Adrenal gland (tissue), 12 donors: ENCODE measurements around the gene SLC7A1. TPM values are rescaled to one million over a fixed set of nuclear protein-coding genes. Genes with fewer than 3 reads are reported as not detected.

Experiments
- DNase-seq, 7 donors: peaks; one replicate each; pipeline ENCODE4 v3.0.0-alpha.2; 2019 to 2020
- H3K27ac ChIP-seq, 5 donors: fragments of 200-600 bp; sonication (generic) in 4 of 5; 1 replicate in 3 of 5; 2 replicates in 2 of 5; pipeline versions ENCODE4 v1.5.1 to v1.8.0; 2016 to 2020; ENCODE audit warnings: mild to moderate bottlenecking in 1 of 5
- H3K27me3 ChIP-seq: fragments of 200-600 bp; 2 replicates; pipeline ENCODE4 v1.8.0; 2021
- H3K36me3 ChIP-seq, 2 donors: fragments of 200-600 bp; replicated peaks in 1 of 2; 1 replicate in 1 of 2; 2 replicates in 1 of 2; pipeline versions ENCODE4 v1.5.1 to v1.8.0; 2018 to 2022
- H3K4me1 ChIP-seq, 2 donors: fragments of 200-600 bp; replicated peaks in 1 of 2; 1 replicate in 1 of 2; 2 replicates in 1 of 2; pipeline versions ENCODE4 v1.5.1 to v1.8.0; 2018 to 2021
- H3K4me3 ChIP-seq, 4 donors: fragments of 200-600 bp; sonication (generic) in 3 of 4; one replicate each; pipeline ENCODE4 v1.5.1; 2016 to 2018
- H3K9me3 ChIP-seq, 3 donors: fragments of 200-600 bp; sonication (generic) in 1 of 3; replicated peaks in 1 of 3; 1 replicate in 2 of 3; 2 replicates in 1 of 3; pipeline versions ENCODE4 v1.5.1 to v1.8.0; 2016 to 2021
- CTCF ChIP-seq, 6 experiments: fragments of 450-650 bp in 4 of 6; fragments of 200-600 bp in 2 of 6; sonication (generic) in 1 of 6; IDR thresholded peaks; 1 replicate in 5 of 6; 2 replicates in 1 of 6; pipeline versions ENCODE4 v1.5.1 to v1.8.0; 2016 to 2021; ENCODE audit warnings: antibody characterized with exemption in 6 of 6, mild to moderate bottlenecking in 2 of 6, moderate library complexity in 1 of 6
- POLR2A ChIP-seq, 2 donors: fragments of 450-650 bp; IDR thresholded peaks; one replicate each; pipeline ENCODE4 v1.6.1; 2017; ENCODE audit warnings: antibody characterized with exemption in 2 of 2, mild to moderate bottlenecking in 2 of 2, moderate library complexity in 1 of 2
- WGBS, 4 donors: extraction: QIAGEN DNeasy Blood & Tissue Kit in 2 of 4; methylation state at CpG; one replicate each; pipeline versions ENCODE4 v1.1.5 to v1.1.7; 2013 to 2017; 5-methylcytosine and 5-hydroxymethylcytosine counted together
- intact Hi-C, 2 donors: fragments of 100-400 bp; cut with DNase I; formaldehyde crosslinking; loops; one replicate each; pipeline versions ENCODE4 v1.14.1 to v1.15.0; 2022 to 2023
- polyA plus RNA-seq, 3 donors: library from polyadenylated mRNA; stranded (reverse); fragments of 200-250 nt in 2 of 3; fragments of 350-450 nt in 1 of 3; fragmentation: Illumina TruSeq in 1 of 3; extraction: RNeasy Lipid Tissue Mini Kit (QIAGEN cat#74804) in 1 of 3; gene quantifications; one replicate each; pipeline ENCODE4 v1.2.3, GENCODE V29; 2013 to 2014
- total RNA-seq, 9 donors: library from RNA; depleted of rRNA in 4 of 9; stranded (reverse); fragments of >200 nt in 4 of 9; fragments of 120-200 nt in 1 of 9; fragmentation: NEBNext Ultra II Directional in 1 of 9; extraction: Animal tissue kit (Norgen Biotek cat#: 25700) in 1 of 9; gene quantifications; one replicate each; pipeline versions ENCODE4 v1.1.0 to v1.2.4, GENCODE V29; 2013 to 2023
- donor health status: healthy with polysubstance abuse.
- donor health status: Bipolar disorder and iron deficiency.
- donor health status: DM: yes; HTN: yes; CAD: no.
- donor health status: DM: no; HTN: no; CAD: no.
- donor health status: DM: no; HTN: no; CAD: no.
- donor health status: DM: yes; HTN: yes; CAD: no.

SLC7A1 gene
- total and polyA plus RNA-seq, 12 donors = 2.2 to 87.6 (median 6.2) TPM

GRCh38 chr13:29537736-29538651, 57.5 kb downstream of the SLC7A1 start:
- no peak for DNase-seq
- no peaks in the 10 kb centered on the region for H3K36me3 ChIP-seq
- no peak for TF ChIP-seq POLR2A (IDR thresholded peaks at IDR 0.05)
- TF ChIP-seq CTCF (IDR thresholded peaks at IDR 0.05) = no peak
- H3K4me3 ChIP-seq = no peak overlapping the region
- no peaks in the 10 kb centered on the region for H3K9me3 ChIP-seq
- whole genome bisulfite sequencing, 4 donors = 83 to 90% (median 88%) methylated on average over 14 of the region's 14 CpGs
- H3K4me1 ChIP-seq = no peaks in the 10 kb centered on the region
- H3K27ac ChIP-seq = no peak overlapping the region
- intact Hi-C loops = no loop called here
- H3K27me3 ChIP-seq = no peaks in the 10 kb centered on the region

GRCh38 chr13:29536853-29537252, 58.6 kb downstream of the SLC7A1 start:
- Histone ChIP-seq H3K27me3 (no peaks in the 10 kb centered on the region), H3K4me3 (no peak overlapping the region), H3K36me3 (peaks cover 0 to 4% of the 10 kb centered on the region in 2 donors), H3K9me3 (no peaks in the 10 kb centered on the region), H3K4me1 (no peaks in the 10 kb centered on the region), H3K27ac (no peak overlapping the region)
- 98 to 100% (median 98%) methylated on average over 7 of the region's 7 CpGs for WGBS, 4 donors
- intact Hi-C loops = no loop called here
- no peak for DNase-seq
- TF ChIP-seq CTCF (IDR thresholded peaks at IDR 0.05) (no peak), POLR2A (IDR thresholded peaks at IDR 0.05) (no peak)

- no peaks in the 10 kb centered on the region for H3K9me3 ChIP-seq
- no peak overlapping the region for H3K27ac ChIP-seq
- H3K4me1 ChIP-seq = no peaks in the 10 kb centered on the region
- TF ChIP-seq CTCF (IDR thresholded peaks at IDR 0.05) = no peak
- no peak for TF ChIP-seq POLR2A (IDR thresholded peaks at IDR 0.05)
- peaks cover 0 to 4% of the 10 kb centered on the region in 2 donors for H3K36me3 ChIP-seq
- intact Hi-C loops = no loop called here
- H3K4me3 ChIP-seq = no peak overlapping the region
- 93 to 95% (median 94%) methylated on average over 24 of the region's 24 CpGs for WGBS, 4 donors
- no peaks in the 10 kb centered on the region for H3K27me3 ChIP-seq
- DNase-seq = no peak
Measured at GRCh38 chr13:29535663-29536655, 59.5 kb downstream of the SLC7A1 start.

- Histone ChIP-seq H3K36me3 (peaks cover 0 to 4% of the 10 kb centered on the region in 2 donors), H3K9me3 (no peaks in the 10 kb centered on the region), H3K27ac (no peak overlapping the region), H3K4me1 (no peaks in the 10 kb centered on the region), H3K4me3 (no peak overlapping the region), H3K27me3 (no peaks in the 10 kb centered on the region)
- WGBS, 4 donors = 91 to 97% (median 94%) methylated on average over 4 of the region's 4 CpGs
- no peak for DNase-seq
- intact Hi-C loops = no loop called here
- no peak for TF ChIP-seq CTCF (IDR thresholded peaks at IDR 0.05)
- TF ChIP-seq POLR2A (IDR thresholded peaks at IDR 0.05) = no peak
Measured at GRCh38 chr13:29534083-29534482, 61.4 kb downstream of the SLC7A1 start.
